Ascending aorta (tissue), 2 donors: Measurements from ENCODE around the gene GRM3. TPM values are rescaled to one million over a fixed set of nuclear protein-coding genes. Genes with fewer than 3 reads are reported as not detected.

Experiments used
- DNase-seq, 2 donors: peaks; one replicate each; pipeline ENCODE4 v3.0.0-alpha.2; 2019; ENCODE audit warnings: low spot score in 2 of 2
- H3K27ac ChIP-seq, 2 donors: fragments of 200-600 bp; sonication (generic); one replicate each; pipeline ENCODE4 v1.5.1; 2016 to 2017; ENCODE audit warnings: mild to moderate bottlenecking in 1 of 2
- H3K27me3 ChIP-seq: fragments of 200-600 bp; sonication (generic); one replicate; pipeline ENCODE4 v1.5.1; 2017
- H3K36me3 ChIP-seq, 2 donors: fragments of 200-600 bp; sonication (generic); one replicate each; pipeline ENCODE4 v1.5.1; 2016
- H3K4me1 ChIP-seq, 2 donors: fragments of 200-600 bp; sonication (generic); one replicate each; pipeline ENCODE4 v1.5.1; 2016 to 2017; ENCODE audit warnings: mild to moderate bottlenecking in 1 of 2
- H3K4me3 ChIP-seq, 2 donors: fragments of 200-600 bp; sonication (generic); one replicate each; pipeline ENCODE4 v1.5.1; 2016 to 2017; ENCODE audit warnings: mild to moderate bottlenecking in 1 of 2
- H3K9me3 ChIP-seq, 2 donors: fragments of 200-600 bp; sonication (generic); one replicate each; pipeline ENCODE4 v1.5.1; 2016
- CTCF ChIP-seq, 3 experiments: fragments of 200-600 bp in 2 of 3; fragments of 450-650 bp in 1 of 3; sonication (generic) in 2 of 3; IDR thresholded peaks; one replicate each; pipeline ENCODE4 v1.5.1; 2016 to 2019; ENCODE audit warnings: antibody characterized with exemption in 3 of 3, mild to moderate bottlenecking in 1 of 3, moderate library complexity in 1 of 3
- intact Hi-C: fragments of 100-400 bp; cut with DNase I; formaldehyde crosslinking; loops from one replicate; pipeline ENCODE4 v1.15.1; 2023
- total RNA-seq: library from RNA; depleted of rRNA; stranded (reverse); fragments of >200 nt; gene quantifications from one replicate; pipeline ENCODE4 v1.1.0, GENCODE V29; 2016

Gene GRM3
- total RNA-seq, 1 donor from 2014 or later = not detected

- Histone ChIP-seq H3K36me3 (no peaks in the 10 kb centered on the region), H3K4me3 (no peak overlapping the region), H3K4me1 (no peaks in the 10 kb centered on the region), H3K27ac (no peak overlapping the region), H3K27me3 (no peaks in the 10 kb centered on the region), H3K9me3 (no peaks in the 10 kb centered on the region)
- no peak for DNase-seq
- no peak for TF ChIP-seq CTCF (IDR thresholded peaks at IDR 0.05)
- intact Hi-C loops = no loop called here
These were observed 22.0 kb downstream of the GRM3 start for GRCh38 chr7:86665669-86666068.

- no peaks in the 10 kb centered on the region for H3K36me3 ChIP-seq
- intact Hi-C loops = no loop called here
- no peaks in the 10 kb centered on the region for H3K27me3 ChIP-seq
- no peak for DNase-seq
- no peak overlapping the region for H3K4me3 ChIP-seq
- H3K9me3 ChIP-seq = no peaks in the 10 kb centered on the region
- H3K27ac ChIP-seq = no peak overlapping the region
- TF ChIP-seq CTCF (IDR thresholded peaks at IDR 0.05) = no peak
- H3K4me1 ChIP-seq = no peaks in the 10 kb centered on the region
These were observed 24.0 kb downstream of the GRM3 start for GRCh38 chr7:86667732-86668131.

- H3K27ac ChIP-seq = no peak overlapping the region
- intact Hi-C loops = no loop called here
- no peaks in the 10 kb centered on the region for H3K36me3 ChIP-seq
- H3K4me1 ChIP-seq = no peaks in the 10 kb centered on the region
- DNase-seq = no peak
- no peak overlapping the region for H3K4me3 ChIP-seq
- H3K27me3 ChIP-seq = no peaks in the 10 kb centered on the region
- no peaks in the 10 kb centered on the region for H3K9me3 ChIP-seq
- no peak for TF ChIP-seq CTCF (IDR thresholded peaks at IDR 0.05)
These were observed 24.6 kb downstream of the GRM3 start for GRCh38 chr7:86668315-86668714.

GRCh38 chr7:86687831-86688230, 44.1 kb downstream of the GRM3 start:
- Histone ChIP-seq H3K9me3 (no peaks in the 10 kb centered on the region), H3K4me3 (no peak overlapping the region), H3K27ac (no peak overlapping the region), H3K36me3 (no peaks in the 10 kb centered on the region), H3K27me3 (no peaks in the 10 kb centered on the region), H3K4me1 (no peaks in the 10 kb centered on the region)
- TF ChIP-seq CTCF (IDR thresholded peaks at IDR 0.05) = no peak
- DNase-seq = no peak
- intact Hi-C loops = no loop called here

- no peaks in the 10 kb centered on the region for H3K36me3 ChIP-seq
- intact Hi-C loops = no loop called here
- no peak overlapping the region for H3K4me3 ChIP-seq
- H3K4me1 ChIP-seq = no peaks in the 10 kb centered on the region
- no peaks in the 10 kb centered on the region for H3K27me3 ChIP-seq
- TF ChIP-seq CTCF (IDR thresholded peaks at IDR 0.05) = no peak
- H3K27ac ChIP-seq = no peak overlapping the region
- no peaks in the 10 kb centered on the region for H3K9me3 ChIP-seq
- DNase-seq = no peak
These were observed 45.7 kb downstream of the GRM3 start for GRCh38 chr7:86689363-86689762.

- intact Hi-C loops = no loop called here
- TF ChIP-seq CTCF (IDR thresholded peaks at IDR 0.05) = no peak
- H3K4me1 ChIP-seq = no peaks in the 10 kb centered on the region
- no peak overlapping the region for H3K4me3 ChIP-seq
- no peak overlapping the region for H3K27ac ChIP-seq
- DNase-seq = no peak
- H3K9me3 ChIP-seq = no peaks in the 10 kb centered on the region
- no peaks in the 10 kb centered on the region for H3K36me3 ChIP-seq
- H3K27me3 ChIP-seq = no peaks in the 10 kb centered on the region
These were observed 49.0 kb downstream of the GRM3 start for GRCh38 chr7:86692755-86693154.
